Measurements from ENCODE around the gene B4GALT5.
"Not testable (repeated sequence)": the region's sequence is repeated elsewhere in the genome, so short reads cannot be mapped to it uniquely, and the experiment has no call there.

The B4GALT5 gene

GRCh38 chr20:49681850-49682216 is 31.8 kb downstream of the B4GALT5 start:
- no peak overlapping the region for H3K4me3 ChIP-seq (ENCODE audit: low read depth, low read length)

DNA sequence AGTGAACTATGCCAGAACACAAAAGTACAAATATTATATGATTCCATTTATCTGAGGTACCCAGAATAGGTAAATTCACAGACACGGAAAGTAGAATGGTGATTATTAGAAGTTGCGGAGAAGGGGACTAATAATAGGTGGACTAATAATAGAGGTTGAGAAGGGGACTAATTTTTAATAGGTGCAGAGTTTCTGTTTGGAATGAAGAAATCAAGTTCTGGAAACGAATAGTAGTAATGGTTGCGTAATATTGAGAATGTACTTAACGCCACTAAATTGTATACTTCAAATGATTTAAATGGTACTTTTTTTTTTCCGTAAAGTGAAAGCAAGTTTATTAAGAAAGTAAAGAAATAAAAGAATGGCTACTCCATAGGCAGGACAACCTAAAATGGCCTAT is 33.2 kb downstream of the B4GALT5 start:
- no peak overlapping the region for H3K4me3 ChIP-seq (ENCODE audit: low read depth, low read length)

GRCh38 chr20:49679634-49680033 is 34.0 kb downstream of the B4GALT5 start:
- H3K4me3 ChIP-seq (ENCODE audit: low read depth, low read length), result no peak overlapping the region

- no peak overlapping the region for H3K4me3 ChIP-seq (ENCODE audit: low read depth, low read length)
Measured at GRCh38 chr20:49677777-49678758, 35.6 kb downstream of the B4GALT5 start.

DNA sequence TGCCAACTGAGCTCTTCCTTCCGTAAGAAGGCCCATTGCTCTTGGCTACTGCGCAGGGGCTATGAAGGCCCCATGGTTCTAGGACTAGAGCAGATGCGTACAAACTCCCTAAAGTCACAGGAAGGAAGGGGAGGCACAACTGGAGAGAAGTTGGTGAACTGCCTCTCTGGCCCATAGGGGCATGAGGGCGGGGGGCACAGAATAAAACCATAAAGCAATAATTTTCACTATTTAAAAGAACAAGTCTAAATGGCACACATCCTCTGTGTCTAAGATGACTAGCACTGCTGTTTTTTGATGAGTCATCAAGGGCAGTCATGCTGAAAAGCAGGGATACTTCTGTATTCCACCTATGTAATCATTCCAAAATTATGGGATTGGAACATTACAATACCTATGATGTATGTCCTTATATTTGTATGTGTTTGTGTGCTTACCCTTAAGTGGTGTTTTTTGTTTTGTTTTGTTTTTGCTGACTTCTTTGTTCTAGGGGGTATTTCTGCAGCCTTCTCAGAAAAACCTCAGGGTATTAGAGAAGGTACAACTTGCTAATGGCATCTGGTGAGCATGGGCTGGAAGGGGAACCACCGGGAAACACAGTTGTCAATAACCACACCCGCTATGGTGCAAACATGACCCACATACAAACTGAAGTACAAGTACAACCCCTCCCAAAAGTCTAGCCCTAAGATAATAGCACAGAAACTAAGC is 36.9 kb downstream of the B4GALT5 start:
- H3K4me3 ChIP-seq (ENCODE audit: low read depth, low read length), result no peak overlapping the region

DNA sequence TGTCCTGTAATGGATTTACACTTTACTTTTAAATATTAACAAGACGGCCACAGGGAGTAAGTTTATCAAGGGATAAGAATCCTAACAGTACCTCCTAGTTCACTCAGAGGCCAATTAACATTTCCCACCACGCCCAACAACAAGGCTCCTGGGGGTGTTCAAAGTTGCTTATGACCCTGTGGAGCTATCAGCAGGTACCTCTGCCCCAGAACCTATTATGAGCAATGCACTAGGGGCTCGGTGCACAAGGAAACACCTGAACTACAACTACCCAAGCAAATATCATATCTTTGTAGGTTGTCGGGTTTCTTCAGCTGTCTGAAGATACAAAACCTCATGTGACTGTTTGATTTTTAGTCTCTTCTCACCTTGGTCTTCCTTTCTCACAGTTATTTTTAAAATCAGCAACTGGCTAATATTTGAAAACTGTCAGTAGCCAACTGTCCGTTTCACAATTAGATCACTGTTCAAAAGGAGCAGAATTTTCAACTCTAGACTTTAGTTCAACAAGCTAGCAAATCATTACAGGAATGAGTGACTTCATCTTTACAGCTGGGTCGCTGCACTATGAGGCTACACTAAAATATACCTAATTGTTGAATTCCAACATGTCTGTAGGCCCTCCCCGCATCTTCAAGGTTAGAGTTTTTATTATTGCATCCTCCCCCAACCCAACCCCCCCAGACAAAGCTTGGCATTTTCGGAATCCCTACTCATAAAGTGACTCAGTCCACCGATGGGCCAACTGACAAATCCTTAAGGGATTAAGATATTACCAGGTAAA is 38.1 kb downstream of the B4GALT5 start:
- H3K4me3 ChIP-seq (ENCODE audit: low read depth, low read length), result no peak overlapping the region

- no peak overlapping the region for H3K4me3 ChIP-seq (ENCODE audit: low read depth, low read length)
Measured at GRCh38 chr20:49674383-49675352, 39.0 kb downstream of the B4GALT5 start.

DNA sequence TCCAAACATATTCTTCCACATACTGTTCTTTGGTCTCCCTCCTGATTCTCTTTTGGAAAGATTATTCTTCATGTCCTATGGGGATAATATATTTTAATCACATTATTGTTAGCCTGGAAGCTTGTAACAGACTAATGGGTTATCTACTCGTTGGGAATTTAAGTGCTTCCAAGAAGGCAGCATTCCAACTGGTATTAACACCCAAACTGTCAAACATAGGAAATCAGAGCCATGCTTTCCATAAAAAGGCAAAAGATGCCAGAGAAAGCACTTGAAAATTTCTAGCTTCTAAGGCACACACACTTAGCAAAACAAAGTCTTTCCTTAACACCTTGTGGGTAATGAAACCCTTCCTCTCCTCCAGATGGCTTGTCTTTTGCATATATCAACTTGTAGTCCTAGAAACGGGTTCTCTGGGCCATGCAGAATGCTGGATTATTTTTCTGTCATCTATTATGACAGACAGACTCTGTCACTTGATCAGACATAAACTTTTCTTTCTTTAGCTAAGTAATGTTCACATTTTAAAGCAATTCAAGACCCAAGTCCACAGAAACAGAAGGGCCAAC is 41.5 kb downstream of the B4GALT5 start:
- no peak overlapping the region for H3K4me3 ChIP-seq (ENCODE audit: low read depth, low read length)

- no peak overlapping the region for H3K4me3 ChIP-seq (ENCODE audit: low read depth, low read length)
Measured at GRCh38 chr20:49671433-49671832, 42.2 kb downstream of the B4GALT5 start.

DNA sequence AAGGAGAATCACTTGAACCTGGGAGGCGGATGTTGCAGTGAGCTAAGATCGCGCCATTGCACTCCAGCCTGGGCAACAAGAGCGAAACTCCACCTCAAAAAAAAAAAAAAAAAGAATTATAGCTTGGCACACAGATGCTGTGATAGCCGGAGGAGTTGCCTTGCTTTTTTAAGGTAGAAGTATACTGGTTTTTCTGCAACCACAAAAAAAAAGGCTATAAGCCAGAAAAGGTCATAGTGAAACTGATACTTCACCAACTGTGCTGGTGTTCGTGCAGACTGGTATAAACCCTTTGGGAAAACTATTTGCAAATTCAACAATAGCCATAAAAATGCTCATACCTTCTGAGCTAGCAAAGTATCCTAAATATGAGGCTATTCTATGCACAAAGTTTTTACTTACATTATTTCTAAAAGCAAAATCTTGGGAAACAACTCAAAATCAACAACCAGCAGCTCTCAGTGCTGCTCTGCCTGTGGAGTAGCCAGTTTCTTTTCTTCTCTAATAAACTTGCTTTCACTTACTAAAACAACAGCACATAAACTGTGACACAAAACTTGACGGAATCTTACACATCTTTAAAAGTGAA is 44.0 kb downstream of the B4GALT5 start:
- no peak overlapping the region for H3K4me3 ChIP-seq (ENCODE audit: low read depth, low read length)

- H3K4me3 ChIP-seq (ENCODE audit: low read depth, low read length), result not testable (repeated sequence)
Measured at GRCh38 chr20:49668878-49669195, 44.8 kb downstream of the B4GALT5 start.

DNA sequence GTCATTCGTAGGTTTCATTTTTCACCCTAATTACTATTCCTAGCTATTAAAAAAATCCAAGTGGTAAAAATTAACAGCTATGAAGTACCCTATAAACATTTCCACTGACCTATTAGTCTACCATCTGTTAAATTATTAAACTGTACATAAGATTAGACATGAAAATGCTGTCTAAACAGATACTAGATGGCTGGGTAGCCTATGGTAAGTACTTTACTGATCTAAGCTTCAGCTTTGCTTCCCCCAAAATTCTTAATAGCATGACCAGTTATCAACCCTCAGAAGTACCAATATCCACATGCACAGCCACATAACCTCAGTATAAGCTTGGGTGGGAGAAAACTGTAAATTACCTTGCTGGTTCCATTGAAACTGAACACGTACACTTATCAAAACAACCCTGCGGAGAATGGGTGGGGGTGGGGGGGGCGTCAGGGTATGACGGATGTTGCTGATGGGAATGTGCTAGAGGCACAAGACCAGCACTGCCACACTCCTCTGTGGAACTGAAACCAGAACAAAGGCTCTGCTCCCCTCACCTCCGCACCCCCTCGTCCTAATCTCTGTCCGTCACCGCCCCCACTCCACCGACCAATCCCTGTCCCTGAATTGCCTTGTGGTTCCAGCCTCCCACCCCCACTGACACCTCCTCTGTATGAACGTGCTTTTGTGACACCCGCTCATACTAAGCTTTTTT is 45.3 kb downstream of the B4GALT5 start:
- no peak overlapping the region for H3K4me3 ChIP-seq (ENCODE audit: low read depth, low read length)

DNA sequence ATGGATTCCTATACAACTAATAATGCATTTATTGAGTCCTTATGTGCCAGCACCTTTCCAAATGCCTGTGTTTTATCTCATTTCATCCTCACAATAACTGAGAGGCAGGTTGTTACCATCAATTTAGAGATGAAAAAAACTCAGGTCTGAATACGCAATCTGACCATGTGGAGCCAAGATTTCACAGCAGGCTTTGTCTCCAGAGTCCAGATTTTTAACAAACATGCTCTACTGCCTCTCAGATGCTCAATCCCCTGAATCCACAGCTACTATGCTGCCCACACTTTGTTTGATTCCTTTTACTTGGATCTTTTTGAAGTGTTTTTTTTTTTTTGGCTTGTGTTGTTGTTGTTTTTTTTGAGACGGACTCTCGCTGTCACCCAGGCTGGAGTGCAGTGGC is 46.8 kb downstream of the B4GALT5 start:
- H3K4me3 ChIP-seq (ENCODE audit: low read depth, low read length), result no peak overlapping the region

DNA sequence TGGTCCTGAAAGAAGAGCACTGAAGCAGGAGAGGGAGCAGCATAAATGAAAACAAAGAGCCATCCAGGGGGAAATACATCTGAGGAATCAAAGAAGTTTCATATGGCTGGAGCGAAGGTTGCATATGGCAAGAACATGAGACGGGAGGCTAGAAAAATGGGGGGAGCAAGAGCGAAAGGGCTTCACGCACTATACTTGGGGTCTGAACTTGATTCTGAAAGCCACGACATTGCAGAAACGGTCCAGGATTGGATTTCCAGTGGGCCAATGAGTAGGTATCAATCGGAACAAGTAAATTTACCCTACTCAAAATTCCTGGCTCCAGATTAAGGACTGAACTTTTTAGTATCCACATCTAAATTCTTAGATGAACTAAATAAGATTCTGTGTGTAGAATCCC is 47.9 kb downstream of the B4GALT5 start:
- H3K4me3 ChIP-seq (ENCODE audit: low read depth, low read length), result no peak overlapping the region

GRCh38 chr20:49664612-49665313 is 48.9 kb downstream of the B4GALT5 start:
- no peak overlapping the region for H3K4me3 ChIP-seq (ENCODE audit: low read depth, low read length)

GRCh38 chr20:49663112-49663511 is 50.6 kb downstream of the B4GALT5 start:
- H3K4me3 ChIP-seq (ENCODE audit: low read depth, low read length), result no peak overlapping the region

- H3K4me3 ChIP-seq (ENCODE audit: low read depth, low read length), result no peak overlapping the region
Measured at GRCh38 chr20:49661560-49662329, 51.9 kb downstream of the B4GALT5 start.

DNA sequence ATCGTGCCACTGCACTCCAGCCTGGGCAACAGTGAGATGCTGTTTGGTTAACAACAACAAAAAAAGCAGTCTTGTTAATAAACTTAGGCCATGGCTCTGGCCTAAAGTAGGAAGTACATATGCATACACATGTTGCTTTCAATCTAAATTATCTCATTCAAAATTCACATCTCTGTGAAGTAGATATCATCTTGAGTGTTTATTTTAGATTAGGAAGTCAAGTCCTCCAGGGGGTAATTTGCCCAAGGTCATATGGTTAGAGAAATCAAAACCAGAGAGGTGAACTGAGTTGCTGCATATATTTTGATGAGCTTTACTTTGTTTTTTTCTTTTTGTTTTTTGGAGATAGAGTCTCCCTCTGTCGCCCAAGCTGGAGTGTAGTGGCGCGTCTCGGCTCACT is 52.8 kb downstream of the B4GALT5 start:
- no peak overlapping the region for H3K4me3 ChIP-seq (ENCODE audit: low read depth, low read length)
